Astrocyte of the spinal cord (primary cell): ENCODE data around the gene PELI2.

Source experiments
- DNase-seq: peaks from one replicate; pipeline ENCODE4 v3.0.0; 2011; ENCODE audit warnings: low read depth, low spot score
- H3K4me3 ChIP-seq: 2 replicates; pipeline ENCODE4 v1.5.1; 2011; ENCODE audit warnings: low read depth, mild to moderate bottlenecking, low read length, moderate library complexity
- in situ Hi-C: cut with HindIII; loops from 2 replicates; pipeline ENCODE4 v1.10.0; 2017; ENCODE audit warnings: low sequenced_read_pairs
- TF ChIP-seq, protein P1 (sequence below): IDR thresholded peaks from 2 replicates; pipeline ENCODE4 v1.5.1; 2012; ENCODE audit warnings: low read depth, mild to moderate bottlenecking, low read length, inconsistent platforms

PELI2 gene

DNA sequence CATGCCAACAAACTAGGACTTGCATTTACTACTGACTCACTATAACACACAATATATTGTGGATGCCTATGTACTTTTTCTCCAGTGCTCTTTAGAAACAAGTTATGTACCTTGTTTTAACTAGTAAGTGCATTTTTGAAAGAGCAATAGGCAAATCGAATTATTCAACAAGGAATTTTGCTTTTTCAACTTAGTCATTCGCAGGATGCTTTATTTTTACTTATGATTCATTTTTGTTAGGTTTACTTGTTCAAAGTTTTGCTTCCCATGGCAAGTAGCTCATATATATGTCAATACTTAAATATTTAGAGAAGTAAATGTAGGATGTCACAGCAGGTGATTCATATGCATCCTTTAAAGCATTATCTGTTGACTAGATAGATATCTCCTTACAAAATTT is 149.8 kb downstream of the PELI2 start:
- in situ Hi-C loops = no loop called here
- TF ChIP-seq, protein P1, sequence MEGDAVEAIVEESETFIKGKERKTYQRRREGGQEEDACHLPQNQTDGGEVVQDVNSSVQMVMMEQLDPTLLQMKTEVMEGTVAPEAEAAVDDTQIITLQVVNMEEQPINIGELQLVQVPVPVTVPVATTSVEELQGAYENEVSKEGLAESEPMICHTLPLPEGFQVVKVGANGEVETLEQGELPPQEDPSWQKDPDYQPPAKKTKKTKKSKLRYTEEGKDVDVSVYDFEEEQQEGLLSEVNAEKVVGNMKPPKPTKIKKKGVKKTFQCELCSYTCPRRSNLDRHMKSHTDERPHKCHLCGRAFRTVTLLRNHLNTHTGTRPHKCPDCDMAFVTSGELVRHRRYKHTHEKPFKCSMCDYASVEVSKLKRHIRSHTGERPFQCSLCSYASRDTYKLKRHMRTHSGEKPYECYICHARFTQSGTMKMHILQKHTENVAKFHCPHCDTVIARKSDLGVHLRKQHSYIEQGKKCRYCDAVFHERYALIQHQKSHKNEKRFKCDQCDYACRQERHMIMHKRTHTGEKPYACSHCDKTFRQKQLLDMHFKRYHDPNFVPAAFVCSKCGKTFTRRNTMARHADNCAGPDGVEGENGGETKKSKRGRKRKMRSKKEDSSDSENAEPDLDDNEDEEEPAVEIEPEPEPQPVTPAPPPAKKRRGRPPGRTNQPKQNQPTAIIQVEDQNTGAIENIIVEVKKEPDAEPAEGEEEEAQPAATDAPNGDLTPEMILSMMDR = no peak
- no peak overlapping the region for H3K4me3 ChIP-seq
- DNase-seq = peak; percentile 35

GRCh38 chr14:56268673-56269072 is 150.5 kb downstream of the PELI2 start:
- peak; percentile 24 for DNase-seq
- TF ChIP-seq, protein P1 = no peak
- no peak overlapping the region for H3K4me3 ChIP-seq
- in situ Hi-C loops = no loop called here

DNA sequence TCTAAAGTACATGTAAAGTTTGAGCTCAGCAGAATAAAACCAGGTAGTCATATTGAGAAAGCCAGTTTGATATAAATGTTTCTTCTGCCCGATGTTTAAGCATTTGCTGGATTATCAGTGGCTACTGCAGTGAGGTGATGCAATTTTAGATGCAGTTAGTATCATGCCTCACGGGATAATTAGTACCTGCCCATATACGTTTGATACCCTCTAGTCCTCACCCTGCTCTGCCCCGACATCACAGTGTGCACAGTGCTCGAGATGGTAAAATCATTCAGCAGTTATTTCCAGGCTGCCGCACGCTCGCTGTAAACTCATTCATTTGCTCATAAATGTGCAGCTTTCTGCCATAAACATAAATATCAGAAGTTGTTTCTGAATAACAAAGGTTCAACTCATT is 152.7 kb downstream of the PELI2 start:
- DNase-seq = no peak
- no peak overlapping the region for H3K4me3 ChIP-seq
- TF ChIP-seq, protein P1 = no peak
- in situ Hi-C loops = no loop called here

- TF ChIP-seq, protein P1 = no peak
- peak; percentile 85 for DNase-seq
- no peak overlapping the region for H3K4me3 ChIP-seq
- in situ Hi-C loops = no loop called here
Observed at GRCh38 chr14:56271970-56272369, 153.8 kb downstream of the PELI2 start.

- in situ Hi-C loops = no loop called here
- TF ChIP-seq, protein P1 = no peak
- no peak overlapping the region for H3K4me3 ChIP-seq
- DNase-seq = peak; percentile 3
Observed at GRCh38 chr14:56273155-56273554, 154.9 kb downstream of the PELI2 start.

DNA sequence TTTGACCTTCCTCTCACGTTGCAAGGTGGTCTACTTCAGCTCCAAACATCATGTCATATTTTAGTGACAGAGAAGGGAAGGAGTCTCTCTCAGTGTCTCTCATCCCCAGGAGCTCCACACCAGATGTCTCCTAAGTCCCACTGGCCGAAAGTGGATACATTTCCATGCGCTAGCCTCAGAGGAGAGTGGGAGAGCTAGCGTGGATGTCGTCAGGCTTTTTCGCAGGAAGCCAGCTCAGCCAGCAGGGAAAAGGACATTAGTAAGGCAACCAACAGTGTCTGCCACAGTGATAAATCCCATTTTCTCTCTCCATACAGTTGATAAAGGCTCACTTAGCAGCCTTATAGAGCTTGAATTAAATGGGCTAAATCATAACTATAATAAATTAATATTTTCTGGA is 155.7 kb downstream of the PELI2 start:
- DNase-seq = no peak

More for the DNA sequence above, 155.7 kb downstream of the PELI2 start:
- H3K4me3 ChIP-seq = no peak overlapping the region
- in situ Hi-C loops = no loop called here
- TF ChIP-seq, protein P1 = no peak
